Tibial artery (tissue), 4 donors: Measurements from ENCODE around the gene INPP5B.

Source experiments
- DNase-seq, 2 donors: peaks; one replicate each; pipeline ENCODE4 v3.0.0-alpha.2; 2019
- H3K27ac ChIP-seq, 2 donors: fragments of 200-600 bp; sonication (generic) in 1 of 2; 1 replicate in 1 of 2; 2 replicates in 1 of 2; pipeline ENCODE4 v1.5.1; 2018 to 2019; ENCODE audit warnings: mild to moderate bottlenecking in 1 of 2
- H3K27me3 ChIP-seq, 2 donors: fragments of 200-600 bp; sonication (generic) in 1 of 2; one replicate each; pipeline versions ENCODE4 v1.5.1 to v1.6.0; 2016 to 2019
- H3K36me3 ChIP-seq, 3 donors: fragments of 200-600 bp; sonication (generic) in 2 of 3; one replicate each; pipeline ENCODE4 v1.5.1; 2016 to 2019; ENCODE audit warnings: mild to moderate bottlenecking in 2 of 3
- H3K4me1 ChIP-seq, 4 donors: fragments of 200-600 bp; sonication (generic) in 2 of 4; 1 replicate in 3 of 4; 2 replicates in 1 of 4; pipeline ENCODE4 v1.5.1; 2016 to 2019
- H3K4me3 ChIP-seq, 2 donors: fragments of 200-600 bp; sonication (generic) in 1 of 2; 1 replicate in 1 of 2; 2 replicates in 1 of 2; pipeline ENCODE4 v1.5.1; 2018 to 2019; ENCODE audit warnings: mild to moderate bottlenecking in 2 of 2
- H3K9me3 ChIP-seq, 3 donors: fragments of 200-600 bp; sonication (generic) in 1 of 3; one replicate each; pipeline ENCODE4 v1.5.1; 2016 to 2019
- CTCF ChIP-seq, 2 experiments: fragments of 200-600 bp in 1 of 2; fragments of 450-650 bp in 1 of 2; IDR thresholded peaks; one replicate each; pipeline ENCODE4 v1.5.1; 2017 to 2019; ENCODE audit warnings: antibody characterized with exemption in 2 of 2, mild to moderate bottlenecking in 1 of 2, moderate library complexity in 1 of 2
- intact Hi-C: fragments of 100-400 bp; cut with DNase I; formaldehyde crosslinking; loops from one replicate; pipeline ENCODE4 v1.15.0; 2023; ENCODE audit warnings: low total_unique reads

Gene INPP5B

GRCh38 chr1:37958690-37959089 is 11.8 kb upstream of the INPP5B start:
- Histone ChIP-seq H3K36me3 (peaks cover 36 to 67% (median 63%) of the 10 kb centered on the region in 3 donors), H3K27me3 (no peaks in the 10 kb centered on the region), H3K9me3 (no peaks in the 10 kb centered on the region), H3K27ac (no peak overlapping the region), H3K4me3 (no peak overlapping the region), H3K4me1 (no peaks in the 10 kb centered on the region)
- DNase-seq: no peak
- intact Hi-C loops: no loop called here
- TF ChIP-seq CTCF (IDR thresholded peaks at IDR 0.05): no peak

- Histone ChIP-seq H3K4me3 (no peak overlapping the region), H3K27me3 (no peaks in the 10 kb centered on the region), H3K36me3 (peaks cover 29 to 49% (median 46%) of the 10 kb centered on the region in 3 donors), H3K27ac (no peak overlapping the region), H3K9me3 (no peaks in the 10 kb centered on the region), H3K4me1 (no peaks in the 10 kb centered on the region)
- intact Hi-C loops: no loop called here
- TF ChIP-seq CTCF (IDR thresholded peaks at IDR 0.05): no peak
- DNase-seq: peak in 1 of 2 donors; percentile 11
Observed at GRCh38 chr1:37955685-37956084, 8.8 kb upstream of the INPP5B start.

GRCh38 chr1:37954316-37954971 is 7.6 kb upstream of the INPP5B start:
- H3K27me3 ChIP-seq: no peaks in the 10 kb centered on the region
- peaks cover 21 to 38% (median 34%) of the 10 kb centered on the region in 3 donors for H3K36me3 ChIP-seq
- H3K9me3 ChIP-seq: no peaks in the 10 kb centered on the region
- peak in 1 of 2 donors; percentile 20 for DNase-seq
- no peak for TF ChIP-seq CTCF (IDR thresholded peaks at IDR 0.05)
- no peak overlapping the region for H3K4me3 ChIP-seq
- H3K27ac ChIP-seq: no peak overlapping the region
- no peaks in the 10 kb centered on the region for H3K4me1 ChIP-seq
- intact Hi-C loops: no loop called here

- H3K4me1 ChIP-seq: no peaks in the 10 kb centered on the region
Observed at GRCh38 chr1:37952738-37953137, 5.9 kb upstream of the INPP5B start.

GRCh38 chr1:37951783-37952624 is 5.2 kb upstream of the INPP5B start:
- no peak for TF ChIP-seq CTCF (IDR thresholded peaks at IDR 0.05)
- intact Hi-C loops: no loop called here
- H3K36me3 ChIP-seq: peaks cover 0 to 13% (median 9%) of the 10 kb centered on the region in 3 donors
- peaks cover 0 to 7% (median 2%) of the 10 kb centered on the region in 4 donors for H3K4me1 ChIP-seq
- H3K4me3 ChIP-seq: no peak overlapping the region
- H3K27ac ChIP-seq: no peak overlapping the region
- no peaks in the 10 kb centered on the region for H3K27me3 ChIP-seq
- peak in 1 of 2 donors; percentile 41 for DNase-seq
- no peaks in the 10 kb centered on the region for H3K9me3 ChIP-seq

More at GRCh38 chr1:37952738-37953137, 5.9 kb upstream of the INPP5B start:
- TF ChIP-seq CTCF (IDR thresholded peaks at IDR 0.05): no peak
- peaks cover 4 to 21% (median 16%) of the 10 kb centered on the region in 3 donors for H3K36me3 ChIP-seq
- H3K27me3 ChIP-seq: no peaks in the 10 kb centered on the region
- no peak overlapping the region for H3K27ac ChIP-seq
- peak in 1 of 2 donors; percentile 37 for DNase-seq
- no peaks in the 10 kb centered on the region for H3K9me3 ChIP-seq
- intact Hi-C loops: no loop called here
- H3K4me3 ChIP-seq: no peak overlapping the region
